Tibial nerve (tissue), 4 donors: ENCODE results near the gene KRT16.

ENCODE experiments used
- EP300 ChIP-seq, 2 donors: sonication (generic); formaldehyde crosslinking; IDR thresholded peaks; one replicate each; pipeline ENCODE4 v1.6.1; 2017; ENCODE audit warnings: antibody characterized with exemption in 2 of 2, mild to moderate bottlenecking in 1 of 2
- POLR2A ChIP-seq, 2 donors: fragments of 450-650 bp; IDR thresholded peaks; one replicate each; pipeline ENCODE4 v1.6.1; 2017; ENCODE audit warnings: antibody characterized with exemption in 2 of 2, mild to moderate bottlenecking in 2 of 2, moderate library complexity in 2 of 2
- TF ChIP-seq, protein P1 (sequence below), 5 experiments: fragments of 200-600 bp in 3 of 5; fragments of 450-650 bp in 2 of 5; sonication (generic) in 3 of 5; IDR thresholded peaks; one replicate each; pipeline ENCODE4 v1.5.1; 2016 to 2019; ENCODE audit warnings: antibody characterized with exemption in 5 of 5, mild to moderate bottlenecking in 3 of 5, moderate library complexity in 2 of 5

DNA sequence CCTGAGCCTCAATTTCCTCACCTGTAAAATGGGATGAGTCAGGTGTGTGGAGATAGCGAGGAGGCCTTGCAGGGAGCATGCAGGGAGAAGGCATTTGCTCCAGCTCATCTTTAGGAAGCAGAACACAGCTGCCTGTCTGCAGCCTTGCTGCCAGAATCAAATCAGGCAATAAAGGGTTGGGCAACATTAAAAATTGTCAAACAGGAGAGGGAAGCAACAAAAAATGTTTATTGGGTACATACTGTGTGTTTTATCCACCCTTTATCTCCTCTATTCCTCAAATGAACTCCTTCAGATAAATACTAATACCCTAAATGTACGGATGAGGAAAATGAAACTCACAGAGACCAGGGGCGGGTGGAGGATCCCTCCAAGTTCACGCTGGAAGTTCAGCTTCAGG is 12.2 kb downstream of the KRT16 start:
- TF ChIP-seq EP300 (IDR thresholded peaks at IDR 0.05) (no peak), POLR2A (IDR thresholded peaks at IDR 0.05) (no peak)
- TF ChIP-seq, protein P1, sequence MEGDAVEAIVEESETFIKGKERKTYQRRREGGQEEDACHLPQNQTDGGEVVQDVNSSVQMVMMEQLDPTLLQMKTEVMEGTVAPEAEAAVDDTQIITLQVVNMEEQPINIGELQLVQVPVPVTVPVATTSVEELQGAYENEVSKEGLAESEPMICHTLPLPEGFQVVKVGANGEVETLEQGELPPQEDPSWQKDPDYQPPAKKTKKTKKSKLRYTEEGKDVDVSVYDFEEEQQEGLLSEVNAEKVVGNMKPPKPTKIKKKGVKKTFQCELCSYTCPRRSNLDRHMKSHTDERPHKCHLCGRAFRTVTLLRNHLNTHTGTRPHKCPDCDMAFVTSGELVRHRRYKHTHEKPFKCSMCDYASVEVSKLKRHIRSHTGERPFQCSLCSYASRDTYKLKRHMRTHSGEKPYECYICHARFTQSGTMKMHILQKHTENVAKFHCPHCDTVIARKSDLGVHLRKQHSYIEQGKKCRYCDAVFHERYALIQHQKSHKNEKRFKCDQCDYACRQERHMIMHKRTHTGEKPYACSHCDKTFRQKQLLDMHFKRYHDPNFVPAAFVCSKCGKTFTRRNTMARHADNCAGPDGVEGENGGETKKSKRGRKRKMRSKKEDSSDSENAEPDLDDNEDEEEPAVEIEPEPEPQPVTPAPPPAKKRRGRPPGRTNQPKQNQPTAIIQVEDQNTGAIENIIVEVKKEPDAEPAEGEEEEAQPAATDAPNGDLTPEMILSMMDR (IDR thresholded peaks at IDR 0.05), result no peak
